CD14-positive monocyte (primary cell): ENCODE results near the gene RASEF. TPM values are rescaled to one million over a fixed set of nuclear protein-coding genes. Genes with fewer than 3 reads are reported as not detected.

Experiments used
- DNase-seq, 3 donors: peaks; one replicate each; pipeline ENCODE4 v3.0.0-alpha.2; 2011 to 2022
- H2AFZ ChIP-seq: 2 replicates; pipeline ENCODE4 v1.6.0; 2012; ENCODE audit warnings: mild to moderate bottlenecking, low read depth, low read length, inconsistent platforms; ENCODE audit not compliant: insufficient read depth, poor library complexity, severe bottlenecking
- H3K27ac ChIP-seq, 2 donors: 1 replicate in 1 of 2; 2 replicates in 1 of 2; pipeline ENCODE4 v1.5.1; 2012 to 2013; ENCODE audit warnings: low read length in 2 of 2, control low read depth in 1 of 2, inconsistent platforms in 1 of 2, low read depth in 1 of 2, mild to moderate bottlenecking in 1 of 2
- H3K27me3 ChIP-seq, 2 donors: one replicate each; pipeline versions ENCODE4 v1.6.0 to v1.6.1; 2011 to 2013; ENCODE audit warnings: low read length in 2 of 2; ENCODE audit not compliant: control insufficient read depth in 2 of 2, insufficient read depth in 2 of 2
- H3K36me3 ChIP-seq, 2 donors: replicated peaks in 1 of 2; 1 replicate in 1 of 2; 2 replicates in 1 of 2; pipeline versions ENCODE4 v1.5.1 to v1.6.1; 2012 to 2013; ENCODE audit warnings: low read length in 2 of 2, control low read depth in 1 of 2, inconsistent platforms in 1 of 2, mild to moderate bottlenecking in 1 of 2; ENCODE audit not compliant: insufficient read depth in 2 of 2, control insufficient read depth in 1 of 2
- H3K4me1 ChIP-seq, 2 donors: 1 replicate in 1 of 2; 2 replicates in 1 of 2; pipeline versions ENCODE4 v1.5.1 to v1.6.1; 2012 to 2013; ENCODE audit warnings: low read length in 2 of 2, control low read depth in 1 of 2, inconsistent platforms in 1 of 2, mild to moderate bottlenecking in 1 of 2, moderate library complexity in 1 of 2; ENCODE audit not compliant: insufficient read depth in 2 of 2, control insufficient read depth in 1 of 2
- H3K4me2 ChIP-seq: replicated peaks from 2 replicates; pipeline ENCODE3; 2012; ENCODE audit warnings: low read length, moderate library complexity, mild to moderate bottlenecking; ENCODE audit not compliant: poor library complexity, severe bottlenecking; ENCODE audit errors: extremely low read depth
- H3K4me3 ChIP-seq, 3 experiments: fragments of 200-600 bp in 1 of 3; sonication (generic) in 1 of 3; replicated peaks in 1 of 3; 1 replicate in 2 of 3; 2 replicates in 1 of 3; pipeline ENCODE4 v1.5.1; 2011 to 2013; ENCODE audit warnings: low read length in 3 of 3, mild to moderate bottlenecking in 3 of 3, control low read depth in 2 of 3, low read depth in 2 of 3, inconsistent platforms in 1 of 3, moderate library complexity in 1 of 3
- H3K79me2 ChIP-seq: 2 replicates; pipeline ENCODE4 v1.6.0; 2012; ENCODE audit warnings: mild to moderate bottlenecking, control low read depth, inconsistent platforms, low read length, moderate library complexity; ENCODE audit not compliant: insufficient read depth
- H3K9ac ChIP-seq: 2 replicates; pipeline ENCODE4 v1.6.0; 2017; ENCODE audit warnings: low read length, mild to moderate bottlenecking; ENCODE audit not compliant: insufficient read depth, poor library complexity, severe bottlenecking
- H3K9me3 ChIP-seq, 2 donors: replicated peaks in 1 of 2; 1 replicate in 1 of 2; 2 replicates in 1 of 2; pipeline versions ENCODE4 v1.5.1 to v1.6.1; 2012 to 2013; ENCODE audit warnings: low read length in 2 of 2, control low read depth in 1 of 2; ENCODE audit not compliant: control insufficient read depth in 1 of 2, insufficient read depth in 1 of 2
- H4K20me1 ChIP-seq: 2 replicates; pipeline ENCODE4 v1.6.0; 2012; ENCODE audit warnings: mild to moderate bottlenecking, low read length, control low read depth, moderate library complexity; ENCODE audit not compliant: insufficient read depth
- H3K27ac Mint-ChIP-seq, 7 donors: one replicate each; pipeline ENCODE4 v1.8.0; 2020; ENCODE audit warnings: mild to moderate bottlenecking in 7 of 7, mixed read lengths in 7 of 7, moderate library complexity in 6 of 7, inconsistent platforms in 2 of 7
- H3K27me3 Mint-ChIP-seq, 3 donors: one replicate each; pipeline ENCODE4 v1.8.0; 2021 to 2022; ENCODE audit warnings: low read depth in 3 of 3, mild to moderate bottlenecking in 3 of 3, mixed read lengths in 3 of 3, moderate library complexity in 3 of 3, inconsistent platforms in 1 of 3
- H3K36me3 Mint-ChIP-seq, 2 donors: one replicate each; pipeline ENCODE4 v1.8.0; 2020; ENCODE audit warnings: mixed read lengths in 2 of 2, inconsistent platforms in 1 of 2, mild to moderate bottlenecking in 1 of 2
- H3K4me1 Mint-ChIP-seq: one replicate; pipeline ENCODE4 v1.8.0; 2020; ENCODE audit warnings: mild to moderate bottlenecking, mixed read lengths
- H3K4me3 Mint-ChIP-seq, 2 donors: one replicate each; pipeline ENCODE4 v1.8.0; 2020; ENCODE audit warnings: mild to moderate bottlenecking in 2 of 2, mixed read lengths in 2 of 2, moderate library complexity in 1 of 2
- H3K9me3 Mint-ChIP-seq, 7 donors: one replicate each; pipeline ENCODE4 v1.8.0; 2020 to 2022; ENCODE audit warnings: mixed read lengths in 7 of 7, mild to moderate bottlenecking in 6 of 7, moderate library complexity in 6 of 7, inconsistent platforms in 2 of 7
- CTCF ChIP-seq: fragments of 200-600 bp; IDR thresholded peaks from one replicate; pipeline ENCODE4 v1.8.0; 2022; ENCODE audit warnings: antibody characterized with exemption, mild to moderate bottlenecking
- WGBS: methylation state at CpG from one replicate; pipeline ENCODE4 v1.1.5; 2013; ENCODE audit warnings: missing lambda C conversion rate; ENCODE audit not compliant: insufficient coverage; 5-methylcytosine and 5-hydroxymethylcytosine counted together
- intact Hi-C, 2 donors: fragments of 100-400 bp; cut with micrococcal nuclease; formaldehyde crosslinking; loops; one replicate each; pipeline versions ENCODE4 v1.15.0 to v1.15.1; 2023
- polyA plus RNA-seq, 3 donors: library from polyadenylated mRNA; depleted of rRNA in 1 of 3; unstranded in 2 of 3; stranded (reverse) in 1 of 3; fragments of 300-500 nt in 2 of 3; fragments of >200 nt in 1 of 3; fragmentation: Illumina TruSeq in 2 of 3; gene quantifications; 1 replicate in 2 of 3; 2 replicates in 1 of 3; pipeline ENCODE4 v1.2.3, GENCODE V29; 2012 to 2021

The RASEF gene
- polyA plus RNA-seq, 3 donors: not detected

DNA sequence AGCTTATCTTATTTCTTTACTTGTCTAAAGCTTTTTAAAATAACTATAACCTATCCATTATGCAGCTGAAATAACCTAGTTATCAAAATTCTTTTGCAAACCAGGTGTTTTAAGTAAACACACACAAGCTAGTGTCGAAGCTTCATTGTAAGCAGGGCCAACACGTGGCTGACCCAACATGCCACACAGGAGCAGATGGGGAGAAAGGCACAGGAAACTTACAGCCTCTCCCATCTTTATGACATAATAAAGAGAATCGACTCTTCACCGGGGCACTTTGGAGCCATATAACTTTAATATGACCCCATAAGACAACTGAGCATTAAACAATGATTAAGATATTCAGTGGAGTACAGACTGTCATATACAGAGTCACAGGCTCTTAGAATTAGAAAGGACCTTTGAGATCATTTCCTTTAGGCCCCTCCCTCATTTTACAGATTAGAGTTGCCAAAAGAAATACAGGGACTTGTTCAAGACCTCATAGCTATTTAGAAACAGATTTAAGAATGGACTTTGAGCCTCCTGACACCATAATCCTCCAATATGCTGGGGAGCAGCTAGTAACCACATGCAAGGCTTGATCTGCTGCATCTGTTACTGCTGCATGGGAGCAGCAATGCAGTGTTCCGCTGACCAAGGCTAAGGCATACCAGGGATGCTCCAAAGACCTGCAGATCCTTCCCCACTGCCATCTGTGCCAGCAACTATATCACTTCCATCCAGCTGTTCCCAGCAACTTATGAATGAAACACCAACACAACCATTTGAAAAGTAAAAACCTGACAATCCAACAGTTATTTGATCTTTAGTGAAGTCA, 75.4 kb downstream of the RASEF start:
- intact Hi-C loops: no loop called here
- Histone ChIP-seq H3K79me2 (no peaks in the 10 kb centered on the region), H3K4me1 (no peaks in the 10 kb centered on the region), H3K4me3 (no peak overlapping the region), H3K27ac (no peak overlapping the region), H3K9me3 (peaks cover 0 to 2% of the 10 kb centered on the region in 2 donors), H4K20me1 (no peaks in the 10 kb centered on the region), H2AFZ (no peak overlapping the region), H3K36me3 (no peaks in the 10 kb centered on the region), H3K9ac (no peak overlapping the region), H3K27me3 (no peaks in the 10 kb centered on the region), H3K4me2 (no peak overlapping the region)
- no peaks in the 10 kb centered on the region for H3K36me3 Mint-ChIP-seq
- no peak overlapping the region for H3K27ac Mint-ChIP-seq
- DNase-seq: no peak
- H3K27me3 Mint-ChIP-seq: peaks cover 0 to 1% (median 0%) of the 10 kb centered on the region in 3 donors
- H3K4me3 Mint-ChIP-seq: no peak overlapping the region
- H3K4me1 Mint-ChIP-seq: no peaks in the 10 kb centered on the region
- no peak for TF ChIP-seq CTCF
- H3K9me3 Mint-ChIP-seq: peaks cover 0 to 9% (median 6%) of the 10 kb centered on the region in 7 donors
- 100% methylated on average over 2 of the region's 5 CpGs for WGBS

- Mint-ChIP-seq H3K4me1 (no peaks in the 10 kb centered on the region), H3K36me3 (no peaks in the 10 kb centered on the region), H3K4me3 (no peak overlapping the region), H3K27ac (no peak overlapping the region), H3K27me3 (no peaks in the 10 kb centered on the region), H3K9me3 (peaks cover 2 to 15% (median 7%) of the 10 kb centered on the region in 7 donors)
- Histone ChIP-seq H3K79me2 (no peaks in the 10 kb centered on the region), H3K27me3 (no peaks in the 10 kb centered on the region), H2AFZ (no peak overlapping the region), H3K4me3 (no peak overlapping the region), H3K4me2 (no peak overlapping the region), H3K27ac (no peak overlapping the region), H3K9ac (no peak overlapping the region), H3K36me3 (no peaks in the 10 kb centered on the region), H3K9me3 (peaks cover 2 to 8% of the 10 kb centered on the region in 2 donors), H4K20me1 (no peaks in the 10 kb centered on the region), H3K4me1 (no peaks in the 10 kb centered on the region)
- TF ChIP-seq CTCF: no peak
- no peak for DNase-seq
- no CpG with 5 or more reads among the region's 1 CpG for WGBS
- intact Hi-C loops: no loop called here
Observed at GRCh38 chr9:82981552-82981951, 81.4 kb downstream of the RASEF start.
